ENCODE results near the gene PRKCQ. TPM values are rescaled to one million over a fixed set of nuclear protein-coding genes. Genes with fewer than 3 reads are reported as not detected.

The PRKCQ gene
- total and polyA plus RNA-seq, 2 of the 8 experiments (the other 6 are each of a cell fraction or from before 2014, with no cell fraction given): 9.1 to 22.6 TPM

DNA sequence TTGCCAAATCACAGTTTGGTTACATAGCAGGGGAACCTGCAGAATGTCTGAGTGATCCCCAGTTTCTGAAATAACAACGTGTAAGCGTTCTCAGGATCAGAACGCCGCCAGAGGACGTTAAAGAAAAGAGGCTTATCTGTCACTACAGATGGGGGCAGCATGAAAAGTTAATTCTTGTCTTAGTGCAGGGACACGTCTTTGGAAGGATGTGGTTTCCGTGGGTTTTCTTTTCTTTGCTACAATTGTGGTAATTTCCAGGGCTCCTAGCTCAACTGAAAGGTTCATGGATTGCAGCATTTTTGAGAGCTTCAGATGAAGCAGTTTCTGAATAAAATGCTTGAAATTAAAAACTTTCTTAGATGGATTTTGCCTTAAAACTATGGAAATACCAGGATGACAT is 106.6 kb downstream of the PRKCQ start:
- POLR2A ChIA-PET (ENCODE audit: partially characterized antibody): no interaction called here
- no peak for FAIRE-seq
- no peak overlapping the region for H3K4me2 ChIP-seq (ENCODE audit: insufficient read depth in 1 of 2, low read depth in 2 of 2, low read length in 2 of 2)

More for the DNA sequence above, 106.6 kb downstream of the PRKCQ start:
- H2BK20ac ChIP-seq (ENCODE audit: low read length): no peak overlapping the region
- no peak overlapping the region for H2AK5ac ChIP-seq (ENCODE audit: low read depth, low read length)
- TF ChIP-seq YY1 (IDR thresholded peaks at IDR 0.05; ENCODE audit: low read depth, low read length): no peak
- TF ChIP-seq CHD2 (IDR thresholded peaks at IDR 0.05; ENCODE audit: low read length): no peak
- TF ChIP-seq SP2 (IDR thresholded peaks at IDR 0.05; ENCODE audit: low read length): no peak
- TF ChIP-seq POU5F1 (IDR thresholded peaks at IDR 0.05; ENCODE audit: low read depth, low read length): no peak
- TF ChIP-seq CTCF (IDR thresholded peaks at IDR 0.05; ENCODE audit: control extremely low read depth in 1 of 3, insufficient read depth in 1 of 3, low read depth in 1 of 3, low read length in 3 of 3): no peak
- TF ChIP-seq BACH1 (IDR thresholded peaks at IDR 0.05; ENCODE audit: low read length): no peak
- no peak for TF ChIP-seq EP300 (IDR thresholded peaks at IDR 0.05; ENCODE audit: borderline replicate concordance in 1 of 2, low read depth in 2 of 2, low read length in 2 of 2)
- no peak overlapping the region for H3K18ac ChIP-seq (ENCODE audit: extremely low read depth, low read length)
- CTCF ChIA-PET (ENCODE audit: partially characterized antibody): interaction anchor here (1.3 kb wide), 1 partner anchor 29 kb away, joined by 3 read pairs; no protein-coding TSS in a partner anchor
- no peak overlapping the region for H3K9ac ChIP-seq (replicated peaks in 1 of 4; ENCODE audit: extremely low read depth in 1 of 4, low read depth in 3 of 4, low read length in 3 of 4)
- no peak overlapping the region for H3K56ac ChIP-seq (replicated peaks; ENCODE audit: insufficient read length, low read depth, low read length)
- no peak overlapping the region for H3K14ac ChIP-seq (ENCODE audit: insufficient read length)
- H3K23ac ChIP-seq (ENCODE audit: insufficient read length): no peak overlapping the region
- H3K36me3 ChIP-seq (ENCODE audit: control insufficient read depth in 2 of 4, insufficient read depth in 4 of 4, low read length in 3 of 4): peaks cover 0 to 3% (median 1%) of the 10 kb centered on the region in 4 experiments; a peak in 3 of 8 replicates
- no peak overlapping the region for H3K27ac ChIP-seq (ENCODE audit: low read depth, low read length)
- DNase-seq (ENCODE audit: low read depth in 1 of 2, low spot score in 2 of 2): no peak
- H3K27me3 ChIP-seq (replicated peaks in 1 of 4; ENCODE audit: control insufficient read depth in 3 of 4, extremely low read depth in 1 of 4, insufficient read depth in 3 of 4, low read length in 3 of 4): no peaks in the 10 kb centered on the region
- no peaks in the 10 kb centered on the region for H3K79me1 ChIP-seq (ENCODE audit: low read depth, low read length)
- no peaks in the 10 kb centered on the region for H3K23me2 ChIP-seq (ENCODE audit: low read depth, low read length)
- no peaks in the 10 kb centered on the region for H3K79me2 ChIP-seq (ENCODE audit: control insufficient read depth in 1 of 2, insufficient read depth in 2 of 2, low read length in 2 of 2)
- H2AFZ ChIP-seq (ENCODE audit: low read length): no peak overlapping the region
- no peaks in the 10 kb centered on the region for H3K4me1 ChIP-seq (replicated peaks in 1 of 4; ENCODE audit: control insufficient read depth in 3 of 4, insufficient read depth in 4 of 4, low read length in 3 of 4)
- no peak overlapping the region for H2BK15ac ChIP-seq (ENCODE audit: low read length)
- no peak overlapping the region for H4K8ac ChIP-seq (ENCODE audit: extremely low read depth, insufficient read depth, low read length)
- no peak overlapping the region for H2BK5ac ChIP-seq (ENCODE audit: low read depth, low read length)
- no peak overlapping the region for H4K91ac ChIP-seq (replicated peaks; ENCODE audit: insufficient read length, low read length)
- no peaks in the 10 kb centered on the region for H3K9me3 ChIP-seq (ENCODE audit: insufficient read depth in 2 of 2, low read depth in 1 of 2, low read length in 1 of 2)
- no peak overlapping the region for H2BK12ac ChIP-seq (ENCODE audit: low read depth, low read length)
- no peaks in the 10 kb centered on the region for H4K20me1 ChIP-seq (replicated peaks in 1 of 2; ENCODE audit: control insufficient read depth in 1 of 2, insufficient read depth in 2 of 2, low read length in 2 of 2)
- 89% methylated on average over 7 of the region's 7 CpGs; no CpG with 5 or more reads in 1 of the 2 experiments for WGBS, 2 experiments (ENCODE audit: extremely low coverage in 1 of 2, insufficient coverage in 1 of 2, insufficient read length in 1 of 2, insufficient replicate concordance in 2 of 2, low coverage in 1 of 2, low lambda C conversion rate in 2 of 2, missing lambda C conversion rate in 1 of 2)
- no peak overlapping the region for H3K4ac ChIP-seq (replicated peaks; ENCODE audit: insufficient read length, low read depth, low read length)
- H4K5ac ChIP-seq (ENCODE audit: insufficient read length, low read depth, low read length): no peak overlapping the region
- H2BK120ac ChIP-seq (replicated peaks; ENCODE audit: low read depth, low read length): no peak overlapping the region
- H3K4me3 ChIP-seq (ENCODE audit: extremely low read depth in 1 of 4, insufficient read depth in 2 of 4, low read depth in 3 of 4, low read length in 4 of 4): no peak overlapping the region
